Stomach (tissue), 9 donors: Measurements from ENCODE around the gene ATXN2. TPM values are rescaled to one million over a fixed set of nuclear protein-coding genes. Genes with fewer than 3 reads are reported as not detected.
"Not testable (repeated sequence)": the region's sequence is repeated elsewhere in the genome, so short reads cannot be mapped to it uniquely, and the experiment has no call there.

Experiments
- DNase-seq, 2 donors: peaks; one replicate each; pipeline versions ENCODE4 v3.0.0 to v3.0.0-alpha.2; 2013 to 2019
- H3K27ac ChIP-seq, 5 donors: fragments of 200-600 bp in 4 of 5; sonication (generic) in 4 of 5; one replicate each; pipeline ENCODE4 v1.5.1; 2013 to 2019; ENCODE audit warnings: mild to moderate bottlenecking in 1 of 5, moderate library complexity in 1 of 5
- H3K27me3 ChIP-seq, 3 donors: fragments of 200-600 bp; sonication (generic); one replicate each; pipeline ENCODE4 v1.5.1; 2017 to 2019; ENCODE audit warnings: mixed run types in 1 of 3
- H3K36me3 ChIP-seq, 4 donors: fragments of 200-600 bp; sonication (generic); 1 replicate in 3 of 4; 2 replicates in 1 of 4; pipeline ENCODE4 v1.5.1; 2016 to 2019
- H3K4me1 ChIP-seq, 4 donors: fragments of 200-600 bp; sonication (generic); one replicate each; pipeline ENCODE4 v1.5.1; 2016 to 2019
- H3K4me3 ChIP-seq, 4 donors: fragments of 200-600 bp; sonication (generic) in 3 of 4; one replicate each; pipeline ENCODE4 v1.5.1; 2016 to 2019; ENCODE audit warnings: mild to moderate bottlenecking in 1 of 4
- H3K9me3 ChIP-seq, 4 donors: fragments of 200-600 bp; sonication (generic); one replicate each; pipeline ENCODE4 v1.5.1; 2016 to 2019
- EP300 ChIP-seq: sonication (generic); formaldehyde crosslinking; IDR thresholded peaks from one replicate; pipeline ENCODE4 v1.6.1; 2017; ENCODE audit warnings: antibody characterized with exemption
- POLR2A ChIP-seq, 4 donors: fragments of 450-650 bp; IDR thresholded peaks; one replicate each; pipeline ENCODE4 v1.6.1; 2016; ENCODE audit warnings: antibody characterized with exemption in 4 of 4, control low read depth in 2 of 4, mild to moderate bottlenecking in 1 of 4, moderate library complexity in 1 of 4
- POLR2AphosphoS5 ChIP-seq, 3 donors: sonication (generic); formaldehyde crosslinking; IDR thresholded peaks; one replicate each; pipeline ENCODE4 v1.6.1; 2016; ENCODE audit warnings: antibody characterized with exemption in 3 of 3
- WGBS, 5 donors: extraction: QIAGEN DNeasy Blood & Tissue Kit in 3 of 5; methylation state at CpG; one replicate each; pipeline versions ENCODE4 v1.1.5 to v1.1.7; 2013 to 2018; 5-methylcytosine and 5-hydroxymethylcytosine counted together
- intact Hi-C: fragments of 100-400 bp; cut with DNase I; formaldehyde crosslinking; loops from one replicate; pipeline ENCODE4 v1.15.1; 2023; ENCODE audit warnings: low total_unique reads
- polyA plus RNA-seq, 3 donors: library from polyadenylated mRNA; stranded (reverse); fragments of 200-250 nt; gene quantifications; one replicate each; pipeline ENCODE4 v1.2.3, GENCODE V29; 2013
- total RNA-seq, 5 donors: library from RNA; depleted of rRNA; stranded (reverse); fragments of >200 nt; gene quantifications; one replicate each; pipeline versions ENCODE4 v1.1.0 to v1.2.3, GENCODE V29; 2014 to 2016
- TF ChIP-seq, protein P1 (sequence below), 7 experiments: fragments of 450-650 bp in 4 of 7; fragments of 200-600 bp in 3 of 7; sonication (generic) in 3 of 7; IDR thresholded peaks; one replicate each; pipeline ENCODE4 v1.5.1; 2016 to 2019; ENCODE audit warnings: antibody characterized with exemption in 7 of 7, control low read depth in 2 of 7, mild to moderate bottlenecking in 1 of 7
- donor health status: healthy with polysubstance abuse.
- donor health status: Bipolar disorder and iron deficiency.
- donor health status: healthy.

Gene ATXN2
- total and polyA plus RNA-seq, 8 donors: 11.1 to 131 (median 61.2) TPM

DNA sequence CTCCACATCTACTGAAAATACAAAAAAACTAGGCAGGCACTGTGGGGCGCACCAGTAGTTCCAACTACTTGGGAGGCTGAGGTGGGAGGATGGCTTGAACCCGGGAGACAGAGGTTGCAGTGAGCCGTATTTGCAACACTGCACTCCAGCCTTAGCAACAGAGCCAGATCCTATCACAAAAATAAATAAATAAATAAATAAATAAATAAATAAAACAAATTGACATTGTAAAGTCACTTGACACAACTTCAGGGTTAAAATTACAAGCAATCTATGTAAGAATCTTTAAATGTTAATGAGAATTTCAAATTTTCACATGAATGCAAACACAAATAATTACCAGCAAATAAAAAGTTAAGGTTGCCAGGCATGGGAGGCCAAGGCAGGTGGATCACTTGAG, 11.1 kb downstream of the ATXN2 start:
- Histone ChIP-seq H3K27ac (no peak overlapping the region), H3K9me3 (no peaks in the 10 kb centered on the region), H3K4me1 (peaks cover 0 to 83% (median 27%) of the 10 kb centered on the region in 4 donors), H3K27me3 (no peaks in the 10 kb centered on the region), H3K36me3 (peaks cover 0 to 5% (median 0%) of the 10 kb centered on the region in 4 donors), H3K4me3 (no peak overlapping the region)
- TF ChIP-seq POLR2A (IDR thresholded peaks at IDR 0.05): no peak
- TF ChIP-seq, protein P1, sequence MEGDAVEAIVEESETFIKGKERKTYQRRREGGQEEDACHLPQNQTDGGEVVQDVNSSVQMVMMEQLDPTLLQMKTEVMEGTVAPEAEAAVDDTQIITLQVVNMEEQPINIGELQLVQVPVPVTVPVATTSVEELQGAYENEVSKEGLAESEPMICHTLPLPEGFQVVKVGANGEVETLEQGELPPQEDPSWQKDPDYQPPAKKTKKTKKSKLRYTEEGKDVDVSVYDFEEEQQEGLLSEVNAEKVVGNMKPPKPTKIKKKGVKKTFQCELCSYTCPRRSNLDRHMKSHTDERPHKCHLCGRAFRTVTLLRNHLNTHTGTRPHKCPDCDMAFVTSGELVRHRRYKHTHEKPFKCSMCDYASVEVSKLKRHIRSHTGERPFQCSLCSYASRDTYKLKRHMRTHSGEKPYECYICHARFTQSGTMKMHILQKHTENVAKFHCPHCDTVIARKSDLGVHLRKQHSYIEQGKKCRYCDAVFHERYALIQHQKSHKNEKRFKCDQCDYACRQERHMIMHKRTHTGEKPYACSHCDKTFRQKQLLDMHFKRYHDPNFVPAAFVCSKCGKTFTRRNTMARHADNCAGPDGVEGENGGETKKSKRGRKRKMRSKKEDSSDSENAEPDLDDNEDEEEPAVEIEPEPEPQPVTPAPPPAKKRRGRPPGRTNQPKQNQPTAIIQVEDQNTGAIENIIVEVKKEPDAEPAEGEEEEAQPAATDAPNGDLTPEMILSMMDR (IDR thresholded peaks at IDR 0.05): no peak
- intact Hi-C loops: no loop called here
- 88 to 94% (median 89%) methylated on average over 3 of the region's 3 CpGs for WGBS, 5 donors
- DNase-seq: no peak

DNA sequence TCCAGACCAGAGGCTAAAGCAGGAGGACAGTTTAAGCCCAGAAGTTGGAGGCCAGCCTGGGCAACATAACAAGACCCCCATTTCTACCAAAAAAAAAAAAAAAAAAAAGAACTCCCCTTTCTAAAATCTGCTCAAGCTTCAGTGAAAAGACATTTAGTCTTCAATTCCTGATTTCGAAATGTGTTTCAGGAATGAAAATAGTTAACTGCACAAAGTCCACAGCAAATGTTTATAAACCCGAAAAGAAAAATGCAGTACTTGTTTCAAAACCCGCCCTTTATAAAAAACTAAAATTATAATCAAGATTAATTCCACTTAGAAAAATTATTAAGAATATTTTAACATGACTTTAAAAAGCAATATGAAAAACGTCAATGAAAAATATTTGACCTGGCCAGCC, 12.1 kb downstream of the ATXN2 start:
- H3K4me1 ChIP-seq: peaks cover 0 to 76% (median 24%) of the 10 kb centered on the region in 4 donors
- H3K36me3 ChIP-seq: peaks cover 0 to 5% (median 0%) of the 10 kb centered on the region in 4 donors

DNA sequence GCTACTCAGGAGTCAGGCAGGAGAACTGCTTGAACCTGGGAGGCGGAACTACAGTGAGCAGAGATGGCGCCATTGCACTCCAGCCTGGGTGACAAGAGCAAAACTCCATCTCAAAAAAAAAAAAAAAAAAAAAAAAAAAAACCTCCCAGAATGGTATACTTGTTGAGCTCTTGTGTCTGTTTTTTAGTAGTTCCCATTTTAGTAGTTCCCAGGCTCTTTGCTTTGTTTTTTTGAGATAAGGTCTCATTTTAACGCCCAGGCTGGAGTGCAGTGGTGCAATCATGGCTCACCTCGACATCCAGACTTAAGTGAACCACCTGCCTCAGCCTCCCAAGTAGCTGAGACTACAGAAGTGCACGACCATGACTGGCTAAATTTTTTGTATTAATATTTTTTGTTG, 13.4 kb downstream of the ATXN2 start:
- WGBS, 5 donors: 83 to 90% (median 87%) methylated on average over 5 of the region's 5 CpGs
- Histone ChIP-seq H3K27ac (no peak overlapping the region), H3K4me3 (no peak overlapping the region), H3K4me1 (peaks cover 0 to 71% (median 24%) of the 10 kb centered on the region in 4 donors), H3K36me3 (peaks cover 0 to 5% (median 0%) of the 10 kb centered on the region in 4 donors), H3K9me3 (no peaks in the 10 kb centered on the region), H3K27me3 (no peaks in the 10 kb centered on the region)
- intact Hi-C loops: no loop called here
- TF ChIP-seq POLR2A (IDR thresholded peaks at IDR 0.05): no peak
- TF ChIP-seq EP300: no peak
- no peak for TF ChIP-seq POLR2AphosphoS5 (IDR thresholded peaks at IDR 0.05)
- TF ChIP-seq, protein P1 (IDR thresholded peaks at IDR 0.05): no peak
- DNase-seq: no peak

More for the DNA sequence above, 12.1 kb downstream of the ATXN2 start:
- H3K27me3 ChIP-seq: no peaks in the 10 kb centered on the region
- DNase-seq: no peak
- TF ChIP-seq POLR2AphosphoS5 (IDR thresholded peaks at IDR 0.05) (no peak), POLR2A (IDR thresholded peaks at IDR 0.05) (no peak), EP300 (no peak)
- TF ChIP-seq, protein P1 (IDR thresholded peaks at IDR 0.05): no peak
- H3K4me3 ChIP-seq: no peak overlapping the region
- H3K9me3 ChIP-seq: no peaks in the 10 kb centered on the region
- 39 to 54% (median 48%) methylated on average over 4 of the region's 4 CpGs for WGBS, 5 donors
- no peak overlapping the region for H3K27ac ChIP-seq
- intact Hi-C loops: no loop called here

DNA sequence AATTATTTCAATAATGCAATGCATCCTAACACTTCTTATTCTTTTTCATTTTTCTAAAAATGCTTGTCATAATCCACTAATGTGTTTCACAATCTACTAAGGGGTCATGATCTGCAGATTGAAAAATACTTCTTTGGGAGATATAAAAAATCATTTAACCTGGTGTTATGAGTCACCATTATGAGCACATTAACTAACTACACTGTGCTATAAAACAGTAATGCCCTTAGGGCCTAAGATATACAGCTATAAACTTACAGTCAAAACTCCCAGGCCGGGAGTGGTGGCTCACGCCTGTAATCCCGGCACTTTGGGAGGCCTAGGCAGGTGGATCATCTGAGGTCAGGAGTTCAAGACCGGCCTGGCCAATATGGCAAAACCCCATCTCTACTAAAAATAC, 14.2 kb downstream of the ATXN2 start:
- no peak for DNase-seq
- peaks cover 0 to 5% (median 0%) of the 10 kb centered on the region in 4 donors for H3K36me3 ChIP-seq
- TF ChIP-seq POLR2AphosphoS5 (IDR thresholded peaks at IDR 0.05) (no peak), EP300 (no peak), POLR2A (IDR thresholded peaks at IDR 0.05) (no peak)
- TF ChIP-seq, protein P1 (IDR thresholded peaks at IDR 0.05): no peak
- H3K4me1 ChIP-seq: peaks cover 0 to 66% (median 25%) of the 10 kb centered on the region in 4 donors
- H3K9me3 ChIP-seq: no peaks in the 10 kb centered on the region
- H3K27ac ChIP-seq: no peak overlapping the region
- WGBS, 5 donors: 71 to 91% (median 78%) methylated on average over 4 of the region's 4 CpGs
- H3K27me3 ChIP-seq: no peaks in the 10 kb centered on the region
- no peak overlapping the region for H3K4me3 ChIP-seq
- intact Hi-C loops: no loop called here

GRCh38 chr12:111583506-111583905, 15.6 kb downstream of the ATXN2 start:
- H3K4me1 ChIP-seq: peaks cover 0 to 69% (median 37%) of the 10 kb centered on the region in 4 donors
- WGBS, 5 donors: 91 to 95% (median 92%) methylated on average over 6 of the region's 6 CpGs
- H3K9me3 ChIP-seq, H3K36me3 ChIP-seq, DNase-seq, H3K27me3 ChIP-seq, H3K4me3 ChIP-seq, intact Hi-C loops, H3K27ac ChIP-seq: not testable (repeated sequence)
